Measurements from ENCODE around the gene RNF214.

RNF214 gene

DNA sequence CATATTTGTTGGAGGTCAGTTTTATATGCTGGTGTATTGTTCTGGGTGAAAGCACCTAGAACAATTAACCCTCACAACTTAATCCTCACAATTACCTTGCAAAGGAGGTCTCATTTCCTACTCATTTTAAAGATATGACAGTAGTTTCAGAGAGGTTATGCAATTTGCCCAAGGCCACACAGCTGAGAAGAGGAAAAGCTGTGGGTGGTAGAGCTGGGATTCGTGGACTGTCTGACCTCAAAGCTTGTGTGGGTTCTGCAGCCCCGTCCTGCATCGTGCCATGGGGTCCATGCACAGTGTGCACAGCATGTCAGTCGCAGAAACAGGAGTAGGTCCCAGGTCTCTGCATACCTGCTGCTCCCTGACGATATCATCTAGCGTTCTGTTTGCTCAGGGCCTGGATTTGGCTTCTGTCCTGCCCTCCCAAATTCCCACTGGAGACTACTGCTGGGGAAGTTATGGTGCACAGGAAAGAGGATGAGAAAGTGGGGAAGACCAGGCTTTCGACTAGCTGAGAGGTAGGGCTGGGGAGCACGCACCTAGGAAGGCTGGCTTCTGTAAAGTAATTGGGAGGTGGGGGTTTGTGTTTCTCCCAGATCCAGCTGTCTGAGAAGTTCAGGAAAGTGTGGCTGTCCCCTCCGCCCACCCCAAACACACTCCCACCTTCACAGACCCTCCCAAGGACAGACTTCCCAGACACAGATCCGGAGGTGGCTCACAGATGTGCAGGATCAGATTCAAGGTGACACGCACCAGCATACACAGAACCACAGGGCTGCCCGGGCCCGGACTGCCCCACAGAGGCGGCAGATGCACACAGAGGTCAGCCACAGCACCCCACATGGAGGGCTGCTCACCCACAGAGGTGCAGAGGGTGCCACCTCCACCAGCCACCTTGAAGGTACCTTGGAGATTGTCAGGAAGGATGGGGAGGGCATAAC lies 81.6 kb downstream of the RNF214 start (continued):
- TF ChIP-seq ARNTL (CRISPR knock-in tag; IDR thresholded peaks at IDR 0.05; ENCODE audit: borderline replicate concordance, low read depth): no peak
- no peak for TF ChIP-seq PATZ1 (CRISPR knock-in tag; IDR thresholded peaks at IDR 0.05; ENCODE audit: borderline replicate concordance)
- no peak for TF ChIP-seq ZC3H10 (CRISPR knock-in tag; IDR thresholded peaks at IDR 0.05)
- TF ChIP-seq POU6F1 (CRISPR knock-in tag; IDR thresholded peaks at IDR 0.05; ENCODE audit: borderline replicate concordance, low read depth): no peak
- no peak for TF ChIP-seq GLIS3 (CRISPR knock-in tag; IDR thresholded peaks at IDR 0.05)
- TF ChIP-seq ESRRG (CRISPR knock-in tag; IDR thresholded peaks at IDR 0.05): no peak
- TF ChIP-seq RARB (CRISPR knock-in tag; IDR thresholded peaks at IDR 0.05): no peak

- no peak for TF ChIP-seq POU6F1 (CRISPR knock-in tag; IDR thresholded peaks at IDR 0.05; ENCODE audit: borderline replicate concordance, low read depth)
- TF ChIP-seq RARB (CRISPR knock-in tag; IDR thresholded peaks at IDR 0.05): no peak
- TF ChIP-seq PATZ1 (CRISPR knock-in tag; IDR thresholded peaks at IDR 0.05; ENCODE audit: borderline replicate concordance): no peak
- TF ChIP-seq, protein P1, sequence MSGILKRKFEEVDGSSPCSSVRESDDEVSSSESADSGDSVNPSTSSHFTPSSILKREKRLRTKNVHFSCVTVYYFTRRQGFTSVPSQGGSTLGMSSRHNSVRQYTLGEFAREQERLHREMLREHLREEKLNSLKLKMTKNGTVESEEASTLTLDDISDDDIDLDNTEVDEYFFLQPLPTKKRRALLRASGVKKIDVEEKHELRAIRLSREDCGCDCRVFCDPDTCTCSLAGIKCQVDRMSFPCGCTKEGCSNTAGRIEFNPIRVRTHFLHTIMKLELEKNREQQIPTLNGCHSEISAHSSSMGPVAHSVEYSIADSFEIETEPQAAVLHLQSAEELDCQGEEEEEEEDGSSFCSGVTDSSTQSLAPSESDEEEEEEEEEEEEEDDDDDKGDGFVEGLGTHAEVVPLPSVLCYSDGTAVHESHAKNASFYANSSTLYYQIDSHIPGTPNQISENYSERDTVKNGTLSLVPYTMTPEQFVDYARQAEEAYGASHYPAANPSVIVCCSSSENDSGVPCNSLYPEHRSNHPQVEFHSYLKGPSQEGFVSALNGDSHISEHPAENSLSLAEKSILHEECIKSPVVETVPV (CRISPR knock-in tag; IDR thresholded peaks at IDR 0.05): no peak
- no peak for TF ChIP-seq BACH2 (CRISPR knock-in tag; IDR thresholded peaks at IDR 0.05; ENCODE audit: borderline replicate concordance)
- TF ChIP-seq TCF4 (CRISPR knock-in tag; IDR thresholded peaks at IDR 0.05; ENCODE audit: borderline replicate concordance): no peak
- no peak for TF ChIP-seq ESRRG (CRISPR knock-in tag; IDR thresholded peaks at IDR 0.05)
- TF ChIP-seq TOX (CRISPR knock-in tag; IDR thresholded peaks at IDR 0.05; ENCODE audit: borderline replicate concordance): no peak
- no peak for TF ChIP-seq ZFP30 (CRISPR knock-in tag; IDR thresholded peaks at IDR 0.05)
- no peak for TF ChIP-seq ZFP3 (CRISPR knock-in tag; IDR thresholded peaks at IDR 0.05)
- TF ChIP-seq, protein P2, sequence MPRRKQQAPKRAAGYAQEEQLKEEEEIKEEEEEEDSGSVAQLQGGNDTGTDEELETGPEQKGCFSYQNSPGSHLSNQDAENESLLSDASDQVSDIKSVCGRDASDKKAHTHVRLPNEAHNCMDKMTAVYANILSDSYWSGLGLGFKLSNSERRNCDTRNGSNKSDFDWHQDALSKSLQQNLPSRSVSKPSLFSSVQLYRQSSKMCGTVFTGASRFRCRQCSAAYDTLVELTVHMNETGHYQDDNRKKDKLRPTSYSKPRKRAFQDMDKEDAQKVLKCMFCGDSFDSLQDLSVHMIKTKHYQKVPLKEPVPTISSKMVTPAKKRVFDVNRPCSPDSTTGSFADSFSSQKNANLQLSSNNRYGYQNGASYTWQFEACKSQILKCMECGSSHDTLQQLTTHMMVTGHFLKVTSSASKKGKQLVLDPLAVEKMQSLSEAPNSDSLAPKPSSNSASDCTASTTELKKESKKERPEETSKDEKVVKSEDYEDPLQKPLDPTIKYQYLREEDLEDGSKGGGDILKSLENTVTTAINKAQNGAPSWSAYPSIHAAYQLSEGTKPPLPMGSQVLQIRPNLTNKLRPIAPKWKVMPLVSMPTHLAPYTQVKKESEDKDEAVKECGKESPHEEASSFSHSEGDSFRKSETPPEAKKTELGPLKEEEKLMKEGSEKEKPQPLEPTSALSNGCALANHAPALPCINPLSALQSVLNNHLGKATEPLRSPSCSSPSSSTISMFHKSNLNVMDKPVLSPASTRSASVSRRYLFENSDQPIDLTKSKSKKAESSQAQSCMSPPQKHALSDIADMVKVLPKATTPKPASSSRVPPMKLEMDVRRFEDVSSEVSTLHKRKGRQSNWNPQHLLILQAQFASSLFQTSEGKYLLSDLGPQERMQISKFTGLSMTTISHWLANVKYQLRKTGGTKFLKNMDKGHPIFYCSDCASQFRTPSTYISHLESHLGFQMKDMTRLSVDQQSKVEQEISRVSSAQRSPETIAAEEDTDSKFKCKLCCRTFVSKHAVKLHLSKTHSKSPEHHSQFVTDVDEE (CRISPR knock-in tag; IDR thresholded peaks at IDR 0.05): no peak
- no peak for TF ChIP-seq ARNTL (CRISPR knock-in tag; IDR thresholded peaks at IDR 0.05; ENCODE audit: borderline replicate concordance, low read depth)
- no peak for TF ChIP-seq ZNF8 (CRISPR knock-in tag; IDR thresholded peaks at IDR 0.05)
- no peak for TF ChIP-seq PPARA (CRISPR knock-in tag; IDR thresholded peaks at IDR 0.05; ENCODE audit: borderline replicate concordance)
- TF ChIP-seq GLIS3 (CRISPR knock-in tag; IDR thresholded peaks at IDR 0.05): no peak
- TF ChIP-seq ZNF70 (CRISPR knock-in tag; IDR thresholded peaks at IDR 0.05): no peak
- no peak for ATAC-seq
Measured at GRCh38 chr11:117314840-117315239, 82.4 kb downstream of the RNF214 start.

Measured in SK-N-SH treated with all-trans-retinoic acid at 6 μM for 48 hours (cell line).